Mononuclear cell (primary cell): ENCODE data around the gene NAA15. TPM values are rescaled to one million over a fixed set of nuclear protein-coding genes. Genes with fewer than 3 reads are reported as not detected.
"Not testable (repeated sequence)": the region's sequence is repeated elsewhere in the genome, so short reads cannot be mapped to it uniquely, and the experiment has no call there.

Source experiments
- H3K27me3 ChIP-seq: 2 replicates; pipeline ENCODE4 v1.6.0; 2011; ENCODE audit warnings: low read length, control low read depth; ENCODE audit not compliant: insufficient read depth
- H3K4me1 ChIP-seq: 2 replicates; pipeline ENCODE4 v1.5.1; 2011; ENCODE audit warnings: mild to moderate bottlenecking, low read length, control low read depth; ENCODE audit not compliant: insufficient read depth
- H3K4me3 ChIP-seq: 2 replicates; pipeline ENCODE4 v1.5.1; 2011; ENCODE audit warnings: mild to moderate bottlenecking, low read length, moderate library complexity
- H3K9me3 ChIP-seq: 2 replicates; pipeline ENCODE4 v1.5.1; 2011; ENCODE audit warnings: low read depth, mild to moderate bottlenecking, control low read depth, low read length
- total RNA-seq: library from RNA; depleted of rRNA; stranded (reverse); fragments of >200 nt; gene quantifications from one replicate; pipeline ENCODE4 v1.2.3, GENCODE V29; 2012

NAA15 gene
- total RNA-seq, 1 donor = 61.9 TPM

- Histone ChIP-seq H3K9me3 (peaks cover 20% of the 10 kb centered on the region), H3K27me3 (no peaks in the 10 kb centered on the region), H3K4me1 (no peaks in the 10 kb centered on the region), H3K4me3 (no peak overlapping the region)
Measured at GRCh38 chr4:139436122-139436521, 134.8 kb downstream of the NAA15 start.

- Histone ChIP-seq H3K9me3 (peaks cover 20% of the 10 kb centered on the region), H3K4me3 (no peak overlapping the region), H3K27me3 (no peaks in the 10 kb centered on the region), H3K4me1 (no peaks in the 10 kb centered on the region)
Measured at GRCh38 chr4:139438141-139438540, 136.8 kb downstream of the NAA15 start.

- Histone ChIP-seq H3K4me1 (no peaks in the 10 kb centered on the region), H3K4me3 (no peak overlapping the region), H3K27me3 (no peaks in the 10 kb centered on the region), H3K9me3 (peaks cover 20% of the 10 kb centered on the region)
Measured at GRCh38 chr4:139441029-139441428, 139.7 kb downstream of the NAA15 start.

DNA sequence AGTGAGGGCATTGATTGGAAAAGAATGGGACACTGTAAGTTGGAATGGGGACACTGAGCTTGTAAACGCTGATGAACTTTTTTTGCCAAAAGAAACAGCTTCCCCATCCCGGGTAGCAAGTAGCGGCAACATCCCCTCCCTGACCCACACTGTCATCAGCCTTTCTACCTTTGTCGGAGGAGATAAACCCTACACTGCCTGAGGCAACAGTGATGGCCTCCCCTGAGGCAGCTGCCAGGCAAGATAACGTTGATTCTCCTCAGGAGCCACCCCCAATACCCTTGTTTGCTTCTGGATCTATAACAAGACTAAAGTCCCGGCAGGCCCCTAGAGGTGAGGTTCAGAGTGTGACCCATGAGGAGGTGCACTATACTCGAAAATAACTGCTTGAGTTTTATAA is 142.4 kb downstream of the NAA15 start:
- no peaks in the 10 kb centered on the region for H3K27me3 ChIP-seq
- no peaks in the 10 kb centered on the region for H3K4me1 ChIP-seq
- peaks cover 13% of the 10 kb centered on the region for H3K9me3 ChIP-seq
- no peak overlapping the region for H3K4me3 ChIP-seq

- not testable (repeated sequence) for H3K4me1 ChIP-seq, H3K4me3 ChIP-seq, H3K9me3 ChIP-seq, H3K27me3 ChIP-seq
Measured at GRCh38 chr4:139444881-139445280, 143.6 kb downstream of the NAA15 start.

DNA sequence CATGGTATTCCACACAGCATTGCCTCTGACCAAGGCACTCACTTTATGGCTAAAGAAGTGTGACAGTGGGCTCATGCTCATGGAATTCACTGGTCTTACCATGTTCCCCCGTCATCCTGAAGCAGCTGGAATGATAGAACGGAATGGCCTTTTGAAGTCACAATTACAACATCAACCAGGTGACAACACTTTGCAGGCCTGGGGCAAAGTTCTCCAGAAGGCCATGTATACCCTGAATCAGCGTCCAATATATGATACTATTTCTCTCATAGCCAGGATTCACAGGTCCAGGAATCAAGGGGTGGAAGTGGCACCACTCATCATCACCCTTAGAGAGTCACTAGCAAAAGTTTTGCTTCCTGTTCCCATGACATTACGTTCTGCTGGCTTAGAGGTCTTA is 145.8 kb downstream of the NAA15 start:
- H3K4me1 ChIP-seq, H3K4me3 ChIP-seq, H3K9me3 ChIP-seq, H3K27me3 ChIP-seq: not testable (repeated sequence)

GRCh38 chr4:139450586-139450985 is 149.3 kb downstream of the NAA15 start:
- Histone ChIP-seq H3K4me3 (no peak overlapping the region), H3K27me3 (no peaks in the 10 kb centered on the region), H3K4me1 (peaks cover 26% of the 10 kb centered on the region), H3K9me3 (no peaks in the 10 kb centered on the region)

- no peak overlapping the region for H3K4me3 ChIP-seq
- H3K4me1 ChIP-seq = peaks cover 39% of the 10 kb centered on the region
- H3K27me3 ChIP-seq = no peaks in the 10 kb centered on the region
- no peaks in the 10 kb centered on the region for H3K9me3 ChIP-seq
Measured at GRCh38 chr4:139451997-139452396, 150.7 kb downstream of the NAA15 start.

- Histone ChIP-seq H3K27me3 (no peaks in the 10 kb centered on the region), H3K4me3 (peak overlapping the region; percentile 82), H3K9me3 (no peaks in the 10 kb centered on the region), H3K4me1 (peaks cover 40% of the 10 kb centered on the region)
Measured at GRCh38 chr4:139453041-139453370, 151.7 kb downstream of the NAA15 start.

DNA sequence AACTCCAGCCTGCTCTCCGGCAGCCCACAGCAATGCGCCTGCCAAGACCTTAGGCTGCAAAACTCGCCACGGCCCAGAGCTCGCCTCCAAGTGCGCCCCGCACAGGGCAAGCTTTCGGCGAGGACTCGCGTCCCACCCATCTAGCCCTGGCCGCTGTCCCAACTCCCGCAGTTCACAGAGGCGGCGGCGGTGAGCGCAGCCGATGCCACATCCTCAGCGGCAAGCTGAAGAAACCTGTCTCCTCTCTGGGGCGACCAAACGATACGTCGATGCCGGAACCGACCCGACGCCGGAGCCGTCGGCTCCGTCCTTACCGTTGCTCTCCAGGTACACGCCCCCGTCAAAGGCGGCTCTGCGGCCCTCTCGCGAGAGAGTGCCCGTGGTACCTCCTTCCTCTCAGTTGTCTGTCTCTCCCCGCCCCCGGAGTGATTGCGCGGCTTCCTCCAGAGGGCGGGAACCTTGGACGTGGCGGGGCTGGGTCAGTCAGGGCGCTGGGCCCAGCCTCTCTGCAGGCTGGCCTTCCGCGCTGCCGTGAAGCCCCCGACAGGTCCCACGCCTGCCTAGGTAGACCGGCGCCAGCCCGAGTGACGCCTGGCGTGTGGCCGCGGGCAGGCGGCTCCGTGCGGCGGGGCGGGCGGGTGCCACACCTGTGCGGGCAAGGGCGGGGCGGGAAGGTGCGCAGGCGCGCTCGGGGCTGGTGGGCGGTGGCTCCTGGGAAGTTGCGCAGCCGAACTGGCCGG is 152.2 kb downstream of the NAA15 start:
- H3K4me1 ChIP-seq = peaks cover 45% of the 10 kb centered on the region
- H3K9me3 ChIP-seq = no peaks in the 10 kb centered on the region
- peak overlapping the region; percentile 82 for H3K4me3 ChIP-seq
- H3K27me3 ChIP-seq = no peaks in the 10 kb centered on the region

DNA sequence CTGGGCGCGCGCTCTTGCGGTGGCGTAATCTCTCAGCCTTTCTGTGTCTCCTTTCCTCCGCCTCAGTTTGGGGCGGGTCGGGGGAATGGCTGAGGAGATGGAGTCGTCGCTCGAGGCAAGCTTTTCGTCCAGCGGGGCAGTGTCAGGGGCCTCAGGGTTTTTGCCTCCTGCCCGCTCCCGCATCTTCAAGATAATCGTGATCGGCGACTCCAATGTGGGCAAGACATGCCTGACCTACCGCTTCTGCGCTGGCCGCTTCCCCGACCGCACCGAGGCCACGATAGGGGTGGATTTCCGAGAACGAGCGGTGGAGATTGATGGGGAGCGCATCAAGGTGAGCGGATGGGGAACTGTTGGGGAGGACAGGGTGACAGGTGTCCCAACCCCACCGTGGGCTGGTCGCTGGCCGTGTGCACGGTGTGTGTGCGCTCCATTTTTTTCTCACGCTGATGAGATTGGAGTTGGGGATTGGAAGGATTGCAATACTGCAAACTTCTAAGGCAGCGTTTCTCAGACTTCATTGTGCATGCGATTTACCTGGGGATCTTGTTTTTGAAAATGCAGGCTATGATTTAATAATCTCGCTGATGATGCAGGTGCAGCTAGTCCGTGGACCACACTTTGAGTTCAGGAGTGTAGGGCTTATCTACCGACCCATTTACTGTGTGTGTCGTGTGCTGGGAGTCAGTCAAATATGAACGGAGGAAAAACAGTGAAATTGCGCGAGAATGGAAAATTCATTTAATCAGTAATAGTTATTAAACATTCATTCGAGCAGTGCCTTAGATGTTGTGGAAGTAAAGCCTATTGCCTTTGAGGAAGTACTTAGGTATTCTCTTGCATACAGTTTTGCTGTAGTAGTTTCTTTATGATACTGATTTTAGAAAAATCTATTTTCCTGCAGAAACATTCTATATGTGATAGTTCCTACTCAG is 153.1 kb downstream of the NAA15 start, which contains the start of gene RAB33B:
TSS of gene RAB33B (plus strand) at position 11 of the 935 bp plus-strand sequence. CDS start at position 86, 75 bp downstream.
- H3K4me1 ChIP-seq = peaks cover 49% of the 10 kb centered on the region
- no peaks in the 10 kb centered on the region for H3K9me3 ChIP-seq
- H3K27me3 ChIP-seq = no peaks in the 10 kb centered on the region
- H3K4me3 ChIP-seq = peak within 1 kb of the TSS; percentile 82

GRCh38 chr4:139455126-139455538 is 153.8 kb downstream of the NAA15 start:
- H3K27me3 ChIP-seq = no peaks in the 10 kb centered on the region
- H3K9me3 ChIP-seq = no peaks in the 10 kb centered on the region
- H3K4me1 ChIP-seq = peaks cover 52% of the 10 kb centered on the region
- peak overlapping the region; percentile 82 for H3K4me3 ChIP-seq

DNA sequence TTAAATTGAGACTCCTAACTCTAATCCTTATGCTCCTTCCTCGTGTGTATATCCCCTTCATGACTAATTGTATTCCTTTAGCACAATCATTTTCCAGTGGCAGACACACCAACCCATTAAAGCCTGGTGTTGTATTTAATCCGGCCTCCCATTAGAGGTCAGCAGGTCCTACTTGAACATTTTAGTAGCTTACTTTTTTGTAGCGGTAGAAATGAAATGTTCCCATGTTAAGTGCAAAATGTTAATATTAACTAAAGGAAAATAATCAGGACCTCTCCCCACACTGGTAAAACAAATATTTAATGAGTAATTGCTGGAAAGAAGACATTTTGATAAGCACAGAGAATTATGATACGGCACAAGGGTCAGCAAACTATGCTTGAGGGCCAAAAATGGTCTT is 156.0 kb downstream of the NAA15 start:
- Histone ChIP-seq H3K9me3 (no peaks in the 10 kb centered on the region), H3K27me3 (no peaks in the 10 kb centered on the region), H3K4me1 (peaks cover 57% of the 10 kb centered on the region), H3K4me3 (no peak overlapping the region)

DNA sequence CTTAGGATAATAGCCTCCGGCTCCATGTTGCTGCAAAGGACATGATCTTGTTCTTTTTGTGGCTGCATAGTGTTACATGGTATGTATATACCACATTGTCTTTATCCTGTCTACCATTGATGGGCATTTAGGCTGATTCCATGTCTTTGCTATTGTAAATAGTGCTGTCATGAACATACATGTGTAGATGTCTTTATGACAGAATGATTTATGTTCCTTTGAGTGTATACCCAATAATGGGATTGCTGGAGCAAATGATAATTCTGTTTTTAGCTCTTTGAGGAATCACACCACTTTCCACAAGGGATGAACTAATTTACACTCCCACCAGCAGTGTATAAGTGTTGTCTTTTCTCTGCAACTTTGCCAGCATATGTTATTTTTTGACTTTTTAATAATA is 157.2 kb downstream of the NAA15 start:
- Histone ChIP-seq H3K4me3 (no peak overlapping the region), H3K9me3 (no peaks in the 10 kb centered on the region), H3K27me3 (no peaks in the 10 kb centered on the region), H3K4me1 (peaks cover 49% of the 10 kb centered on the region)

DNA sequence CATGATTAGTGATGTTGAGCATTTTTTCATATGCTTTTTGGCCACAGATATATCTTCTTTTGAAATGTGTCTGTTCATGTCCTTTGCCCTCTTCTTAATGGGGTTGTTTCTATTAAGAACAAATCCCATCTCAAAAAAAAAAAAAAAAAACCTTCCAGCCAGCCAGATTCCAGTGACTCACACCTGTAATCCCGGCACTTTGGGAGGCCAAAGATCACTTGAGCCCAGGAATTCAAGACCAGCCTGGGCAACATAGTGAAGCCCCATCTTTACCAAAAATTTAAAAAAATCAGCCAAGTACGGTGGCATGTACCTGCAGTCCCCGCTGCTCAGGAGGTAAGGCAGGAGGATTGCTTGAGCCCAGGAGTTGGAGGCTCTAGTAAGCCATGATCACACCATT is 157.7 kb downstream of the NAA15 start:
- Histone ChIP-seq H3K9me3 (no peaks in the 10 kb centered on the region), H3K4me1 (peaks cover 49% of the 10 kb centered on the region), H3K27me3 (no peaks in the 10 kb centered on the region), H3K4me3 (no peak overlapping the region)
